GM23338 (cell line): ENCODE data around the gene ATAD1.

ENCODE experiments used
- CTCF ChIP-seq, 2 experiments: fragments of 200-600 bp in 1 of 2; sonication (generic) in 1 of 2; conservative IDR thresholded peaks; 2 replicates each; pipeline versions ENCODE4 v1.5.1 to v1.6.1; 2016 to 2017; ENCODE audit warnings: antibody characterized with exemption in 2 of 2, low read depth in 2 of 2, mild to moderate bottlenecking in 2 of 2, moderate library complexity in 1 of 2
- EZH2 ChIP-seq: fragments of 200-600 bp; sonication (generic); IDR thresholded peaks from one replicate; pipeline ENCODE4 v1.8.0; 2017; ENCODE audit warnings: antibody characterized with exemption, mild to moderate bottlenecking, low read depth; ENCODE audit not compliant: unreplicated experiment
- EZH2phosphoT487 ChIP-seq: fragments of 200-600 bp; sonication (generic); IDR thresholded peaks from one replicate; pipeline ENCODE4 v1.8.1; 2018; ENCODE audit warnings: antibody characterized with exemption; ENCODE audit not compliant: unreplicated experiment
- POLR2AphosphoS5 ChIP-seq: IDR thresholded peaks from 2 replicates; pipeline ENCODE4 v1.6.1; 2016; ENCODE audit warnings: antibody characterized with exemption, low read depth
- TF ChIP-seq, protein P1 (sequence below): IDR thresholded peaks from one replicate; pipeline ENCODE4 v1.6.1; 2018; ENCODE audit warnings: antibody characterized with exemption; ENCODE audit not compliant: unreplicated experiment

DNA sequence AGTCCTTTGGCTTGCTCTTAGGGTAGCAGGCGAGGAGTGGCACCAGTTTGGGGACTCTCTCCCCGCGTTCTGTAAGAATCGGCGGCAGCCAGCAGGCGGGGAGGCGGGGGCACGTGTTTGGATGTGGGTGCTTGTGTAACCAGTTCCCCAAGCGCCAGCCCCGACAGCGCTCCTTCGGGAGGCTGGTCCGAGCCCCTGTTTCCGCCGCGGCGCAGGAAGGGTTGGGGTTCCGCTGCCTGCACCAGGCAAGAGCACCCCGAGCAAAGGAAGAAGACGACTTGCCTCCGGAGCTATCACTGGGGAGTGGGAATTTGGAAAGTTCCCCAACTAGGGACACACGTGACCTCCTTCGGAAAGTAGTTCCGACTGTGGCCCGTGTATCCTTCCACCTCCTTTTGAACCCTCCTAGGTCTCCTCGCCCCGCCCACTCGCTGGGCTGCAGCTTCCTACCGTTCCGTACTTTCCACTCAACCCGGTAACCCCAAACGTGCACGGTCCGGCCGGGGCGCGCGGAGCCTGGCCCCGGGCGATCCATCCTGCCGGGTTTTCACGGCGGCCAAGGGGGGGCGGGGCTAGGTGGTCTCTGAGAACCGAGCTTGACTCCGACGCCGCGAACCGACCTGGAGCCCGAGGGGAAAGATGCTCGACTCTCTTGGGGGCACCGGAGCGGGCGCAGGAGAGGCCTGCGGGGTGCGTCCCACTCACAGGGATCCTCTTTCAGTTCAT, 44.1 kb upstream of the ATAD1 start:
- no peak for TF ChIP-seq EZH2phosphoT487
- TF ChIP-seq CTCF (conservative IDR thresholded peaks at IDR 0.05; ENCODE audit: low read depth in 2 of 2) = no peak
- no peak for TF ChIP-seq EZH2
- TF ChIP-seq, protein P1, sequence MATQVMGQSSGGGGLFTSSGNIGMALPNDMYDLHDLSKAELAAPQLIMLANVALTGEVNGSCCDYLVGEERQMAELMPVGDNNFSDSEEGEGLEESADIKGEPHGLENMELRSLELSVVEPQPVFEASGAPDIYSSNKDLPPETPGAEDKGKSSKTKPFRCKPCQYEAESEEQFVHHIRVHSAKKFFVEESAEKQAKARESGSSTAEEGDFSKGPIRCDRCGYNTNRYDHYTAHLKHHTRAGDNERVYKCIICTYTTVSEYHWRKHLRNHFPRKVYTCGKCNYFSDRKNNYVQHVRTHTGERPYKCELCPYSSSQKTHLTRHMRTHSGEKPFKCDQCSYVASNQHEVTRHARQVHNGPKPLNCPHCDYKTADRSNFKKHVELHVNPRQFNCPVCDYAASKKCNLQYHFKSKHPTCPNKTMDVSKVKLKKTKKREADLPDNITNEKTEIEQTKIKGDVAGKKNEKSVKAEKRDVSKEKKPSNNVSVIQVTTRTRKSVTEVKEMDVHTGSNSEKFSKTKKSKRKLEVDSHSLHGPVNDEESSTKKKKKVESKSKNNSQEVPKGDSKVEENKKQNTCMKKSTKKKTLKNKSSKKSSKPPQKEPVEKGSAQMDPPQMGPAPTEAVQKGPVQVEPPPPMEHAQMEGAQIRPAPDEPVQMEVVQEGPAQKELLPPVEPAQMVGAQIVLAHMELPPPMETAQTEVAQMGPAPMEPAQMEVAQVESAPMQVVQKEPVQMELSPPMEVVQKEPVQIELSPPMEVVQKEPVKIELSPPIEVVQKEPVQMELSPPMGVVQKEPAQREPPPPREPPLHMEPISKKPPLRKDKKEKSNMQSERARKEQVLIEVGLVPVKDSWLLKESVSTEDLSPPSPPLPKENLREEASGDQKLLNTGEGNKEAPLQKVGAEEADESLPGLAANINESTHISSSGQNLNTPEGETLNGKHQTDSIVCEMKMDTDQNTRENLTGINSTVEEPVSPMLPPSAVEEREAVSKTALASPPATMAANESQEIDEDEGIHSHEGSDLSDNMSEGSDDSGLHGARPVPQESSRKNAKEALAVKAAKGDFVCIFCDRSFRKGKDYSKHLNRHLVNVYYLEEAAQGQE = peak; percentile 21
- peak; percentile 95 for TF ChIP-seq POLR2AphosphoS5
